Right lobe of liver (tissue), 4 donors: ENCODE results near the gene DPP6.

ENCODE experiments used
- POLR2A ChIP-seq: fragments of 450-650 bp; IDR thresholded peaks from one replicate; pipeline ENCODE4 v1.6.1; 2017; ENCODE audit warnings: antibody characterized with exemption, mild to moderate bottlenecking
- TF ChIP-seq, protein P1 (sequence below), 4 donors: fragments of 200-600 bp in 3 of 4; fragments of 450-650 bp in 1 of 4; IDR thresholded peaks; one replicate each; pipeline versions ENCODE4 v1.5.1 to v1.8.0; 2016 to 2022; ENCODE audit warnings: antibody characterized with exemption in 4 of 4, mild to moderate bottlenecking in 2 of 4
- donor health status: DM: no; HTN: no; CAD: no.
- donor health status: DM: no; HTN: no; CAD: no.
- donor health status: DM: no; HTN: yes; CAD: no.

DNA sequence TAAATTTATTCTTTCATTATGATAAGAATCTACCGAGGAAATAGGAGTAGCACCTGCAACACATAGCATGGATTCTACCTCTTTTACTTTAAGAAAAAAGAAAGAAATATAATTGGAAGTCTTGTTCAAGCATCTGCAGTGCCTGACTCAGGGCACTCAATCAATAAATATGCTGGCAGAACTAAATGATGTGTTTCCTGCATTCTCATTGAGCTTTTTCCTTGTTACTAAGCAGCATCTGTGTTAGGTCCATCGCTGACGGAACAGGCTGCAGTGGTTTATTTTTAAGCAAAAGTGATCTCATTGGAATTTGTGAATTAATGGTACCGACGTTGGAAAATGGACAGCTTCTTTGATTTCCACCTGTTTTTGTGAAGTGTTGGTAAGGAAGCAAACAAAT lies 417.5 kb downstream of the DPP6 start:
- TF ChIP-seq, protein P1, sequence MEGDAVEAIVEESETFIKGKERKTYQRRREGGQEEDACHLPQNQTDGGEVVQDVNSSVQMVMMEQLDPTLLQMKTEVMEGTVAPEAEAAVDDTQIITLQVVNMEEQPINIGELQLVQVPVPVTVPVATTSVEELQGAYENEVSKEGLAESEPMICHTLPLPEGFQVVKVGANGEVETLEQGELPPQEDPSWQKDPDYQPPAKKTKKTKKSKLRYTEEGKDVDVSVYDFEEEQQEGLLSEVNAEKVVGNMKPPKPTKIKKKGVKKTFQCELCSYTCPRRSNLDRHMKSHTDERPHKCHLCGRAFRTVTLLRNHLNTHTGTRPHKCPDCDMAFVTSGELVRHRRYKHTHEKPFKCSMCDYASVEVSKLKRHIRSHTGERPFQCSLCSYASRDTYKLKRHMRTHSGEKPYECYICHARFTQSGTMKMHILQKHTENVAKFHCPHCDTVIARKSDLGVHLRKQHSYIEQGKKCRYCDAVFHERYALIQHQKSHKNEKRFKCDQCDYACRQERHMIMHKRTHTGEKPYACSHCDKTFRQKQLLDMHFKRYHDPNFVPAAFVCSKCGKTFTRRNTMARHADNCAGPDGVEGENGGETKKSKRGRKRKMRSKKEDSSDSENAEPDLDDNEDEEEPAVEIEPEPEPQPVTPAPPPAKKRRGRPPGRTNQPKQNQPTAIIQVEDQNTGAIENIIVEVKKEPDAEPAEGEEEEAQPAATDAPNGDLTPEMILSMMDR (IDR thresholded peaks at IDR 0.05), result no peak
- TF ChIP-seq POLR2A, result no peak
